Mesenteric fat pad (tissue), 1 donor: Measurements from ENCODE around the gene SLIT1. TPM values are rescaled to one million over a fixed set of nuclear protein-coding genes. Genes with fewer than 3 reads are reported as not detected.

ENCODE experiments used
- DNase-seq: peaks from one replicate; pipeline ENCODE4 v3.0.0-alpha.2; 2020; ENCODE audit warnings: low spot score
- total RNA-seq: library from RNA; stranded (reverse); fragmentation: NEBNext Ultra II Directional; extraction: Animal tissue kit (Norgen Biotek cat#: 25700); gene quantifications from one replicate; pipeline ENCODE4 v1.2.1, GENCODE V29; 2021
- donor health status: DM: yes; HTN: yes; CAD: no.

The SLIT1 gene
- total RNA-seq, 1 donor from 2014 or later = 0.19 TPM

- DNase-seq = peak; percentile 28
Measured at GRCh38 chr10:97203220-97203619, 17.5 kb upstream of the SLIT1 start.

- DNase-seq = no peak
Measured at GRCh38 chr10:97200616-97201015, 14.9 kb upstream of the SLIT1 start.

GRCh38 chr10:97199152-97199551, 13.4 kb upstream of the SLIT1 start:
- no peak for DNase-seq

- no peak for DNase-seq
Measured at GRCh38 chr10:97197030-97197500, 11.3 kb upstream of the SLIT1 start.

GRCh38 chr10:97196223-97197029, 10.7 kb upstream of the SLIT1 start:
- no peak for DNase-seq

GRCh38 chr10:97195706-97196222, 10.0 kb upstream of the SLIT1 start:
- DNase-seq = no peak

- DNase-seq = no peak
Measured at GRCh38 chr10:97192952-97193435, 7.2 kb upstream of the SLIT1 start.

- no peak for DNase-seq
Measured at GRCh38 chr10:97190450-97190849, 4.7 kb upstream of the SLIT1 start.

- DNase-seq = no peak
Measured at GRCh38 chr10:97188261-97188711, 2.5 kb upstream of the SLIT1 start.

GRCh38 chr10:97186911-97187310, 1.2 kb upstream of the SLIT1 start:
- DNase-seq = no peak

GRCh38 chr10:97184971-97185325, 811 bp downstream of the SLIT1 start:
- no peak for DNase-seq

GRCh38 chr10:97183314-97183713, 2.4 kb downstream of the SLIT1 start:
- no peak for DNase-seq

GRCh38 chr10:97182288-97182990, 3.3 kb downstream of the SLIT1 start:
- DNase-seq = no peak

GRCh38 chr10:97180986-97181385, 4.8 kb downstream of the SLIT1 start:
- no peak for DNase-seq

- DNase-seq = no peak
Measured at GRCh38 chr10:97180363-97180755, 5.4 kb downstream of the SLIT1 start.

GRCh38 chr10:97179731-97180362, 5.9 kb downstream of the SLIT1 start:
- no peak for DNase-seq

- no peak for DNase-seq
Measured at GRCh38 chr10:97179311-97179710, 6.4 kb downstream of the SLIT1 start.

- DNase-seq = no peak
Measured at GRCh38 chr10:97178074-97178473, 7.7 kb downstream of the SLIT1 start.

GRCh38 chr10:97176226-97176625, 9.5 kb downstream of the SLIT1 start:
- no peak for DNase-seq

GRCh38 chr10:97175586-97175985, 10.2 kb downstream of the SLIT1 start:
- no peak for DNase-seq

GRCh38 chr10:97174941-97175340, 10.8 kb downstream of the SLIT1 start:
- no peak for DNase-seq
